Gastrocnemius medialis (tissue), 4 donors: ENCODE measurements around the gene LRRC4C.

Experiments
- CTCF ChIP-seq, 5 experiments: fragments of 450-650 bp in 3 of 5; fragments of 200-600 bp in 2 of 5; sonication (generic) in 2 of 5; IDR thresholded peaks in 4 of 5; conservative IDR thresholded peaks in 1 of 5; 1 replicate in 4 of 5; 2 replicates in 1 of 5; pipeline ENCODE4 v1.5.1; 2016 to 2019; ENCODE audit warnings: antibody characterized with exemption in 5 of 5, mild to moderate bottlenecking in 3 of 5, moderate library complexity in 3 of 5
- POLR2A ChIP-seq, 2 donors: fragments of 450-650 bp; IDR thresholded peaks; one replicate each; pipeline ENCODE4 v1.6.1; 2017; ENCODE audit warnings: antibody characterized with exemption in 2 of 2, mild to moderate bottlenecking in 2 of 2, moderate library complexity in 2 of 2

- TF ChIP-seq CTCF (IDR thresholded peaks at IDR 0.05 in 4 of 5, conservative IDR thresholded peaks at IDR 0.05 in 1 of 5) (no peak), POLR2A (IDR thresholded peaks at IDR 0.05) (no peak)
These were observed 1065.9 kb downstream of the LRRC4C start for GRCh38 chr11:40393511-40393910.
